Fibroblast of peridontal ligament (primary cell): Measurements from ENCODE around the gene WNT9A.
A peak's percentile ranks its signal among the peaks of the same experiment; 100 is the strongest.
"Not testable (repeated sequence)": the region's sequence is repeated elsewhere in the genome, so short reads cannot be mapped to it uniquely, and the experiment has no call there.

Experiments used
- DNase-seq: peaks from one replicate; pipeline ENCODE4 v3.0.0-alpha.2; 2010; ENCODE audit errors: extremely low read depth

Gene WNT9A

DNA sequence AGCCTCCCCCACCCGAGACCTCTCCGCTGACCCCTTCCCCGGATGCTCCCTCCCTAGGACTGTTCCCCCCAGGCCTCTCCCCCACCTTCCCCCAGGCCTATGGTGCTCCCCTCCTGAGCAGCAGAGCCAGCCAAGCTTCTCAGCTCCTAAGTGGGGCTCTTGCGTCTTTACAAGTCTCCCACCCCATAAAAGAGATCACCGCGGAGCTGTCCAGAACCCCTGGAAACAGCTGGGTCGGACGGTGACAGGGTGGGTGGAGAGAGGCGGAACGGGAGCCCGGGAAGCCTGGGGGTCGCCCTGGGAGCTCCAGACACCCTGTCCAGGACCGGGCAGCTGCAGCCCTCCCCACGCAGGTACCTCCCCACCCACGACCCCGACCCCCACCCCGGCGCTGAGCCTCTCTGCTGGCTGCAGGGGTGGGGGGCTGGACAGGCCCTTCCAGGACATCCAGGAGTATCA lies 61.2 kb downstream of the WNT9A start:
- no peak for DNase-seq

DNA sequence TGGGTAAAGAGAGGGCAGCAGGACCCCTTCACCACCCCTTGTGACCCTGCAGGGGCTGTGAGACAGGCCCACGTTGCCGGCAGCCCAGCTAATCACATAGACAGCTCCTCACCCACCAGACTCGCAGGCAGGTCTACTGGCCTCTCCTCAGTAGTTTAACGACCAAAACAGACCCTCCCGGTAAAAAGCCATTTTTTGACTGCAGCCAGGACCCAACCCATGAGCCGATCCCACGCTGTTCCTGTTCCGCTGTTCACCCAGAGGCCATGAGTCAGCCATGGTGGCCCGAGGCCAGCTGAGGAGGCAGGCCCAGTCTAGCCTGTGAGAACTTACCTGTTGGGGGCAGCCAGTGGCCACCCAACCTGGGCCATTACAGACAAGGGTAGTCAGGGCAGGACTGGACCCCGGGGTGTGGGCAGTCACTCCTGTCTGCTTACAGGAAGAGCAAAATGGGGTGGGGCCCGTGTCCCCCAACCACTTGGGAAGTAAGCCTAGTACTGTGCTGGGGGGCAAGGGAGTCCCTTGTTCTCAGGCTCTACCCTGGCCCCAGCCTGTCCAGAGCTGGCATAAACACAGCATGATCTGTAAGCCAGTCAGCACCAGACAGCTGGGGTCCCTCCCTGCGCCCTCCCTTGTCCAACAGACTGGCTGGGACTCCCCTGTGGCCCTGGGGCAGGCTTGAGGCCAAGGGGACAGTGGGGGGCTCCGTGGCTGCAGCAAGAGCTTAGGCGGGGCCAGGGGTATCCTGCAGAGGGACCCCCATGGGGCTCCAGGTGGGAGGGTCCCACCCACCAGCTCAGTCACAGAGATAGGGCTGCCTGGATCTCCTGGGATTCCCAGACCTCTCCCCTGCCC lies 61.9 kb downstream of the WNT9A start:
- peak; percentile 13 for DNase-seq

DNA sequence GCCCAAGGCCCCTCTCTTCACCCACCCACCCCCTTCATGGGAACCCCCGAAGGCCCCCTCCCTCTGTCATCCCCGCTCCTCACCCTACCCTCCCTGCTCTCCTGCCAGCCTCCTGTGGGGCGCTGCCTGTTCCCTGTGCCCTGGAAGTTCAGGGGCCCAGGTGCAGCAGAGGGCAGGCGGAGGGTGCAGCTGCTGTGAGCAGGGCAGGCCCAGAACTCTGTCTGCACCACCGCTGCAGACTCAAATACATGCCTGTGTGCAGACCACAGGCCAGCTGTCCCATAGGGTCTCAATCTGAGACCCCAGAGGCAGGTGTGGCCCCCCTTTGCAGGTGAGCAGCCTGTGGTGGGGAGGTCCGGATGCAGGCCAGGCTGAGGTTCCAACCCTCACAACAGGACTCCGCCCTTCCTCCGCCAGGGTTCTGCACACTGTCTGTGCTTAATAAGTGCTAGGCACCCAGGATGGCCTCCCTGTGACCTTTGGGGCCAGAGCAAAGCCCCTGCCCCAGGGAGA lies 62.5 kb downstream of the WNT9A start:
- DNase-seq = no peak

DNA sequence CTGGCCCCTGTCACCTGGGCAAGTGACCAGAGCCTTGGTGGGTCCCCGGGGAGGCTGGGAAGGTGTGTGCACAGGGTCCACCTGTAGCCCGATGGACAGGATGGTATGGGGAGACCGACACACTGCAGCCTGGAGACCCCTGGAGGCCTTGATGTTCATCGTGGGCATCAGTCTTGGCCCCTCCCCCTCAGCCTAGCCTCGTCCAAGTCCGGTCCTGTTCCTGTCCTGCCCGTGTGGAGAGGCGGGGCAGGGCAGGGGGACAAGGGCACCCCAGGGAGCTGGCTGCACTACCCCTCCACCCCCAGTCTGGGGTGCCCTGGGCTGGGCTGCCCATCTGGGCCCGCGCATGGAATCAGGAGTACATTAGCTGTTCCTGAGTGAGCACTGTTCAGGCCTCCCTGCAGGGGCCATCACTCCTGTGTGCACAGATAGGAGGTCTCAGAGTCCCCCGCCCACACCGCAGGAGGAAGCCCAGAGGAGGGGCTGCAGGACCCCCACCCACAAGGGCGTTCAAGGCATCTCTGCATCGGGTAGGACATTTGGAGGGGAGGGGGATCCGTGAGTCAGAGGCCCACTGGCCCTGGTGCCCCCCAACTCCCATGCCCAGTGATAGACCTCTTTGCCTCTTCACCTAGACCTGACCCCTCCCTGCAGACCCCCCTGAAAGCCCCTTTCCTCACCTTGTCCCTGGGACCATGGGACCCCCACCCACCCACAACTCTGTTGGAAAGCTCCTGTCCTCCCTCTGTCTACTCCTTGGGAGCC lies 63.2 kb downstream of the WNT9A start:
- no peak for DNase-seq

DNA sequence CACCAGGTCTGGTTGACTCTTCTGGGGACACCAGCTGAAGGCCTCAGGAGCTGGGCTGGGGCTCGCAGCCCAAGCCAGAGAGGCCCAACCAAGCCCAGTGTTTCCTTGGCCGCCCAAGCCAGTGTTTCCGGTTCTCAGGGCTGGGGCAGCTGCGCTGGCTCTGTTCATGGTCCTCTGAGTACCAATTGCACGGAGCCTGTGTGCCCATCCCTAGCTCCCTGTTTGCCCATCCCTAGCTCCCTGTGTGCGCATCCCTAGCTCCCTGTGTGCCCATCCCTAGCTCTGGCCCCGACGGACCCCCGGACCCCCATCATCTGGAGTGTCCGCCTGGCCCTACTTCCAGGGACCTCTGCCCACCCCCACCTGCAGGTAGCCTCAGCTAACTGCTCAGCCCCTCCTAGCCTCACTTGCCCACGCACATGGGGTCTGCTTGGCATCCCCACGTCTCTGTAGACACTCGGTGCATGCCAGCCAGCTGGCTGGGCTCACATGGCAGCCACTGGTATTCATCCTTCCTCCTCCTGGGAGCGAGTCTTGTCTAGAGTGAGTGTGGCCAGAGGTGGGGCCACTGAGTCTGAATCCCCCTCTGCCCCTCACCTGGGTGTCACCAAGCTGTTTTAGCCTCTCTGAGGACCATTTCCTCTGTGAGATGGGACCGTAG lies 64.0 kb downstream of the WNT9A start:
- no peak for DNase-seq

DNA sequence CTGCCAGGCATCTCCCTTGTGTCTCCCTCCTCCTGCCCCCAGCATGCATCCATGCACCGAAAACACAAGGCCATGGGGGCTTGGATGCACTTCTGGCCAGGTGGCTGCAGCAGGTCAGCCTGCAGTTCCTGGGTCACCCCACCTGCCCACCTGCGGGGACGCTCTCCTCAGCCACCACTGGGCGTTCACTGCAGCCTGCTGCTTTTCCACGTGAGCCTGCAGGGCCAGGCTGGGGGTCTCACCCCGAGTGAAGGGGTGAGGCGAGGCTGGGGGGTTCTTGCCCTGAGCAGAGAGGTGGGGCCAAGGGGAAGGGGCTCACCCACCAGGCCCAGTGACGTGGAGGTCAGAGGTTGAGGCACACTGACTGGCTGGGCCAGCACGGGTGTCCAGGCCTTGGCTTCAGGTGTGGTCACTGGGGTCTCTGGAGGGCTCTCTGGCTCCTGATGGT lies 64.6 kb downstream of the WNT9A start:
- no peak for DNase-seq

DNA sequence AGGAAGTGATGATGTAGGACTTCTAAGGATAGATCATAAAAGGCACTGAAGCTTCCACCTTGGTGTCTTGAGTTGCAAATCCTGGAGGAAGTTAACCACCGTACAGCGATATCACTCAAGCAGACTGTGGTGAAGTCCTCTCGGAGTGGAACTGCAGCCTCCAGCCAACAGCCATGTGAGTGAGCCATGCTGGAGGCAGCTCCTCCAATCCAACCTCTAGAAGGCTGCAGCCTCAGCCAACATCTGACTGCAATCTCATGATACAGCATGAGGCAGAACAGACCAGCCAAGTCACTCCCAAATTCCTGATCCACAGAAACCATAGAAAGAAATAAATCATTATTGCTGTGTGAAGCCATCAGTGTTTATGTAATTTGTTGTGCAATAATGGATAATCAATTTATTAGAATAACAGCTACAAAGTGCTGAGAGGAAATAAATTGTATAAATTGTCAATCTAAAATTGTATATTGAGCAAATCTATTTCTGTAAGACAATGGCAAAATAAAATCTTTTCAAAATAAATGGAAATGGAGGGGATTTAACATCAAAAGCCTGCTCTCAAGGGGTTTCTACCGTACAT lies 67.3 kb downstream of the WNT9A start:
- no peak for DNase-seq

DNA sequence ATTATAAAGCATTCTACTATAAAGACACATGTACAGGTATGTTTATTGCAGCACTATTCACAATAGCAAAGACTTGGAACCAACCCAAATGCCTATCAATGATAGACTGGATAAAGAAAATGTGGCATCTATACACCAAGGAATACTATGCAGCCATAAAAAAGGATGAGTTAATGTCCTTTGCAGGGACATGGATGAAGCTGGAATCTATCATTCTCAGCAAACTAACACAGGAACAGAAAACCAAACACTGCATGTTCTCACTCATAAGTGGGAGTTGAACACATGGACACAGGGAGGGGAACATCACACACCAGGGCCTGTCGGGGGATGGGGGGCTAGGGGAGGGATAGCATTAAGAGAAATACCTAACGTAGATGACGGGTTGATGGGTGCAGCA lies 69.9 kb downstream of the WNT9A start:
- not testable (repeated sequence) for DNase-seq

DNA sequence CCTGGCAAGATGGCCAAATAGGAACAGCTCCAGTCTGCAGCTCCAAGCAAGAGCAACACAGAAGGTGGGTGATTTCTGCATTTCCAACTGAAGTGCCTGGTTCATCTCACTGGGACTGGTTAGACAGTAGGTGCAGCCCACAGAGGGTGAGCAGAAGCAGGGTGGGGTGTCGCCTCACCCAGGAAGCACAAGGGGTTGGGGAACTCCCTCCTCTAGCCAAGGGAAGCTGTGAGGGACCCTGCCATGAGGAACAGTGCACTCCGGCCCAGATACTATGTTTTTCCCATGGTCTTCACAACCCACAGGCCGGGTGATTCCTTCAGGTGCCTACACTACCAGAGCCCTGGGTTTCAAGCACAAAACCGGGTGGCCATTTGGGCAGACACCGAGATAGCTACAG lies 75.8 kb downstream of the WNT9A start:
- not testable (repeated sequence) for DNase-seq

DNA sequence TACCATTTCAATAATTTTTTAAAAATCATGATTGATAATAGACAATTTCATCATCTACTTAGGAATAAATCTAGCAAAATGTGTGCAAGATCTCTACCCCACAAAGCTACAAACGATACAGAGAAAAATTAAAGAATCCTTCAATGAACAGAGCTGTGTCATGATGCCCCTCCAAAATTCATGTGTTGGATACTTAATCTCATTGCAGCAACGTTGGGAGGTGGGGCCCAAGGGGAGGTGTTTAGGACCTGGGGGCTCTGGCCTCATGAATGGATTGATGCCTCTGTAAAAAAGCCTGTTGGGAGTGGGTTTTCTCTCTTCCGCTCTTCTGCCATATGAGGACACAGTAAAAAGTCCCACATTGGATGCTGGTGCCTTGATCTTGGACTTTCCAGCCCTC lies 77.4 kb downstream of the WNT9A start:
- no peak for DNase-seq

DNA sequence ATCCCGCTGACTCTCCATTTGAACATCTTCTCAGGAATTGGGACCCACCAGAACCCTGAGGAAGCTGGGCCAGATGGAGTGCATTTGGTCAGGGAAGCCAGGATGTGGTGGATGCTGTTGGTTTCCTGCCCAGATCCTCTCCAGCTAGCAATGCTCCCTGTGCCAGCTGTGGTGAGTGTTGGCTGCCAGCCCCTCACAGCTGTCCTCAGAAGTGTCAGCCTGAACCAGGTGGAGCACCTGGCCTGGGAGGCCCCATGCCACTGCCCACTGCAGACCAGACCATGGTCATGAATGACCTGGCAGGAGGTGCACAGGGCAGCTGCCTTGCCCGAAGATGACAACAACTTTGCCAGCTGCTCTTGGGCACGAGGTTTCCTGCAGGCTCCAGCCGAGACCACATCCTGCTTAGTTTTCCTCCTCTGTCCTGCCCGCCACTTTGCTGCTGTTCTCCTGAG lies 77.9 kb downstream of the WNT9A start:
- peak; percentile 52 for DNase-seq

DNA sequence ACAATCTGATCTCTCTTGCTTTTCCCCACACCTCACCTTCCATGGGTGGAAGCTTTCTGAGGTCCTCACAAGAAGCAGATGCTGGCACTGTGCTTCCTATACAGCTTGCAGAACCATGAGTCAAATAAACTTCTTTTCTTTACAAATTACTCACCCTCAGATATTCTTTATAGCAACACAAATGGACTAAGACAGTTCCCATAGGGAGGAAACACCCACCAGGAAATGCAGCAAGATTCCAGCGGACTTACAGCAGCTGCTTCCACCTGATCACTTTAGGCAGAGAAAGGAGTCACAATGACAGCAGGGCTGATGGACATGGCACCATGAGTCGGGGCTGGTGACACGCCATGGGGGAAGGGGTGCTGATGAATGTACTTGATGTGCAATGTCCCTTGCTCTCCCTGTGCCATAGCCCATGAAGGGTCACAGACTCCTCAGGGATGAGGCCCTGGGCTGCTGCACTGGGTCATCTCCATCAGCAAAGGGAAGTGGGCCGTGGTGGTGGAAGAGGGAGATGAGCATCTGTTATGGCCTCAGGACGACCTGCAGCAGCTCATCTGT lies 78.4 kb downstream of the WNT9A start:
- DNase-seq = peak; percentile 7
